Measurements from ENCODE around the gene AFAP1. TPM values are rescaled to one million over a fixed set of nuclear protein-coding genes. Genes with fewer than 3 reads are reported as not detected.

The AFAP1 gene
- total and polyA plus RNA-seq, 2 of the 8 experiments (the other 6 are each of a cell fraction or from before 2014, with no cell fraction given) = 3.6 to 18.2 TPM

DNA sequence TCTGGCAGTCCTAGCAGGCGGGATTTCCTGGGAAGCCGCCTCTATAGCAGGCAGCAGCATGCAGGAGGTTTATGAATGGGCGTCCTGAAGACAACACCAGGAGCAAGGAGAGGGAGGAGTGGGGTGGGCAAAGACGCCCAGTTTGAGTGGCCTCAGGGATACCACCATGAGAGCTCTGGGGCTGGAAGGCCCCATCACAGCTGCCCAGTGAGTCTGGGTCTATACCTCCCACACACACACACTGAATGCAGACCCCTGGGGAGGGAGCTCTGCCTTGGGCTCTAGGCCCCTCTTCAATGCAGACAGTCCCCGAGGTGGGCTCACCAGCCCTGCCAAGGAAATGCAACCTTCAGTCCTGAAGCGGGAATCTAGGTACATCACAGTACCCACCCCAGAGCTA is 98.6 kb downstream of the AFAP1 start:
- no peaks in the 10 kb centered on the region; the same call in 1 of the 2 replicates for H3K79me1 ChIP-seq (ENCODE audit: low read depth, low read length)
- no peak overlapping the region for H2BK20ac ChIP-seq (ENCODE audit: low read length)
- H3K18ac ChIP-seq (ENCODE audit: extremely low read depth, low read length) = no peak overlapping the region
- no peak overlapping the region for H4K5ac ChIP-seq (ENCODE audit: insufficient read length, low read depth, low read length)
- no peaks in the 10 kb centered on the region for H3K27me3 ChIP-seq (replicated peaks in 1 of 4; ENCODE audit: control insufficient read depth in 3 of 4, extremely low read depth in 1 of 4, insufficient read depth in 3 of 4, low read length in 3 of 4)
- no peaks in the 10 kb centered on the region for H3K23me2 ChIP-seq (ENCODE audit: low read depth, low read length)
- no peak overlapping the region for H2AK5ac ChIP-seq (ENCODE audit: low read depth, low read length)
- H3K36me3 ChIP-seq (ENCODE audit: control insufficient read depth in 2 of 4, insufficient read depth in 4 of 4, low read length in 3 of 4) = no peaks in the 10 kb centered on the region
- ChIA-PET POLR2A (ENCODE audit: partially characterized antibody) (interaction anchor here (0.9 to 1.2 kb wide), 3 partner anchors 14 to 99 kb away, joined by 3 read pairs; partner anchors contain the start of gene AFAP1), CTCF (ENCODE audit: partially characterized antibody) (interaction anchor here (0.6 to 2.3 kb wide), 11 partner anchors 9 to 147 kb away, joined by 3 to 8 read pairs (median 4); no protein-coding TSS in a partner anchor)
- no peak overlapping the region for H3K4me2 ChIP-seq (ENCODE audit: insufficient read depth in 1 of 2, low read depth in 2 of 2, low read length in 2 of 2)
- FAIRE-seq = no peak
- no peak overlapping the region for H4K8ac ChIP-seq (ENCODE audit: extremely low read depth, insufficient read depth, low read length)
- H3K79me2 ChIP-seq (ENCODE audit: control insufficient read depth in 1 of 2, insufficient read depth in 2 of 2, low read length in 2 of 2) = no peaks in the 10 kb centered on the region
- H2BK15ac ChIP-seq (ENCODE audit: low read length) = no peak overlapping the region
- H3K4ac ChIP-seq (replicated peaks; ENCODE audit: insufficient read length, low read depth, low read length) = no peak overlapping the region
- TF ChIP-seq, protein P1, sequence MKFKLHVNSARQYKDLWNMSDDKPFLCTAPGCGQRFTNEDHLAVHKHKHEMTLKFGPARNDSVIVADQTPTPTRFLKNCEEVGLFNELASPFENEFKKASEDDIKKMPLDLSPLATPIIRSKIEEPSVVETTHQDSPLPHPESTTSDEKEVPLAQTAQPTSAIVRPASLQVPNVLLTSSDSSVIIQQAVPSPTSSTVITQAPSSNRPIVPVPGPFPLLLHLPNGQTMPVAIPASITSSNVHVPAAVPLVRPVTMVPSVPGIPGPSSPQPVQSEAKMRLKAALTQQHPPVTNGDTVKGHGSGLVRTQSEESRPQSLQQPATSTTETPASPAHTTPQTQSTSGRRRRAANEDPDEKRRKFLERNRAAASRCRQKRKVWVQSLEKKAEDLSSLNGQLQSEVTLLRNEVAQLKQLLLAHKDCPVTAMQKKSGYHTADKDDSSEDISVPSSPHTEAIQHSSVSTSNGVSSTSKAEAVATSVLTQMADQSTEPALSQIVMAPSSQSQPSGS (IDR thresholded peaks at IDR 0.05; ENCODE audit: low read length) = no peak
- TF ChIP-seq TCF12 (IDR thresholded peaks at IDR 0.05; ENCODE audit: low read depth, low read length) = no peak
- TF ChIP-seq SUZ12 (IDR thresholded peaks at IDR 0.05; ENCODE audit: low read length) = no peak
- TF ChIP-seq SIN3A (conservative IDR thresholded peaks at IDR 0.05 in 1 of 2, IDR thresholded peaks at IDR 0.05 in 1 of 2; ENCODE audit: low read depth in 1 of 2, low read length in 2 of 2) = no peak
- no peak for TF ChIP-seq CEBPB (IDR thresholded peaks at IDR 0.05; ENCODE audit: low read depth, low read length)
- no peak for TF ChIP-seq EP300 (IDR thresholded peaks at IDR 0.05; ENCODE audit: borderline replicate concordance in 1 of 2, low read depth in 2 of 2, low read length in 2 of 2)
- TF ChIP-seq TEAD4 (IDR thresholded peaks at IDR 0.05; ENCODE audit: low read depth, low read length) = no peak
- no peak for TF ChIP-seq SP1 (IDR thresholded peaks at IDR 0.05; ENCODE audit: low read depth, low read length)
- no peak for TF ChIP-seq BCL11A (IDR thresholded peaks at IDR 0.05; ENCODE audit: low read depth in 2 of 2, low read length in 2 of 2)
- TF ChIP-seq SRF (IDR thresholded peaks at IDR 0.05; ENCODE audit: low read depth, low read length) = no peak
- TF ChIP-seq RBBP5 (IDR thresholded peaks at IDR 0.05; ENCODE audit: borderline replicate concordance, low read depth, low read length) = no peak
- peaks cover 0 to 3% (median 3%) of the 10 kb centered on the region in 4 experiments; a peak in 4 of 7 replicates for H3K4me1 ChIP-seq (replicated peaks in 1 of 4; ENCODE audit: control insufficient read depth in 3 of 4, insufficient read depth in 4 of 4, low read length in 3 of 4)
- no peak overlapping the region for H2BK12ac ChIP-seq (ENCODE audit: low read depth, low read length)
- 84% methylated on average over 6 of the region's 6 CpGs; no CpG with 5 or more reads in 1 of the 2 experiments for WGBS, 2 experiments (ENCODE audit: extremely low coverage in 1 of 2, insufficient coverage in 1 of 2, insufficient read length in 1 of 2, insufficient replicate concordance in 2 of 2, low coverage in 1 of 2, low lambda C conversion rate in 2 of 2, missing lambda C conversion rate in 1 of 2)
- H2BK120ac ChIP-seq (replicated peaks; ENCODE audit: low read depth, low read length) = no peak overlapping the region
- no peak overlapping the region for H2AFZ ChIP-seq (ENCODE audit: low read length)
- no peak overlapping the region for H3K9ac ChIP-seq (replicated peaks in 1 of 4; ENCODE audit: extremely low read depth in 1 of 4, low read depth in 3 of 4, low read length in 3 of 4)
- H2BK5ac ChIP-seq (ENCODE audit: low read depth, low read length) = no peak overlapping the region
- H3K23ac ChIP-seq (ENCODE audit: insufficient read length) = no peak overlapping the region
- no peak overlapping the region for H4K91ac ChIP-seq (replicated peaks; ENCODE audit: insufficient read length, low read length)
- H3K14ac ChIP-seq (ENCODE audit: insufficient read length) = no peak overlapping the region
- H4K20me1 ChIP-seq (replicated peaks in 1 of 2; ENCODE audit: control insufficient read depth in 1 of 2, insufficient read depth in 2 of 2, low read length in 2 of 2) = peaks cover 0 to 3% of the 10 kb centered on the region in 2 experiments
- H3K9me3 ChIP-seq (ENCODE audit: insufficient read depth in 2 of 2, low read depth in 1 of 2, low read length in 1 of 2) = no peaks in the 10 kb centered on the region
- no peak overlapping the region for H3K56ac ChIP-seq (replicated peaks; ENCODE audit: insufficient read length, low read depth, low read length)
- no peak for DNase-seq (ENCODE audit: low read depth in 1 of 2, low spot score in 2 of 2)
- H3K4me3 ChIP-seq (ENCODE audit: extremely low read depth in 1 of 4, insufficient read depth in 2 of 4, low read depth in 3 of 4, low read length in 4 of 4) = no peak overlapping the region
- no peak overlapping the region for H3K27ac ChIP-seq (ENCODE audit: low read depth, low read length)

Measured in H1 (cell line).